Common myeloid progenitor, CD34-positive (primary cell): Measurements from ENCODE around the gene THRB.
A peak's percentile ranks its signal among the peaks of the same experiment; 100 is the strongest.

ENCODE experiments used
- CTCF ChIA-PET: fragments of 350-600 bp; sonication (Branson Sonifier 250); formaldehyde crosslinking; loops from one replicate; lab custom pipeline; 2021; ENCODE audit warnings: antibody characterized with exemption; lab: Charles Lee
- POLR2A ChIA-PET: fragments of 350-600 bp; sonication (Branson Sonifier 250); formaldehyde crosslinking; loops from one replicate; lab custom pipeline; 2021; ENCODE audit warnings: antibody characterized with exemption; lab: Charles Lee
- DNase-seq, 3 donors: peaks; one replicate each; pipeline versions ENCODE4 v3.0.0 to v3.0.0-alpha.2; 2013
- H3K27ac ChIP-seq, 2 experiments: 1 replicate in 1 of 2; 2 replicates in 1 of 2; pipeline ENCODE4 v1.7.0; 2013; ENCODE audit warnings: inconsistent platforms in 2 of 2, low read length in 2 of 2, mild to moderate bottlenecking in 2 of 2, low read depth in 1 of 2, moderate library complexity in 1 of 2; ENCODE audit not compliant: severe bottlenecking in 2 of 2, insufficient read depth in 1 of 2, poor library complexity in 1 of 2
- H3K27me3 ChIP-seq, 5 experiments: replicated peaks in 2 of 5; 1 replicate in 3 of 5; 2 replicates in 2 of 5; pipeline versions ENCODE4 v1.6.1 to v1.7.0; 2013; ENCODE audit warnings: low read length in 4 of 5, mild to moderate bottlenecking in 2 of 5, moderate library complexity in 2 of 5, inconsistent platforms in 1 of 5; ENCODE audit not compliant: insufficient read depth in 5 of 5, control insufficient read depth in 4 of 5
- H3K36me3 ChIP-seq, 4 experiments: 1 replicate in 2 of 4; 2 replicates in 2 of 4; pipeline versions ENCODE4 v1.6.1 to v1.7.0; 2013; ENCODE audit warnings: low read length in 3 of 4, control low read depth in 1 of 4, mild to moderate bottlenecking in 1 of 4; ENCODE audit not compliant: control insufficient read depth in 4 of 4, insufficient read depth in 4 of 4
- H3K4me1 ChIP-seq, 4 experiments: 1 replicate in 3 of 4; 2 replicates in 1 of 4; pipeline versions ENCODE4 v1.6.1 to v1.7.1; 2013; ENCODE audit warnings: low read length in 3 of 4, mild to moderate bottlenecking in 3 of 4, control low read depth in 1 of 4, inconsistent platforms in 1 of 4, moderate library complexity in 1 of 4; ENCODE audit not compliant: control insufficient read depth in 4 of 4, insufficient read depth in 4 of 4; ENCODE audit errors: control extremely low read depth in 1 of 4
- H3K4me3 ChIP-seq, 7 experiments: 1 replicate in 4 of 7; 2 replicates in 3 of 7; pipeline versions ENCODE4 v1.5.1 to v1.7.0; 2013; ENCODE audit warnings: mild to moderate bottlenecking in 7 of 7, low read length in 6 of 7, moderate library complexity in 6 of 7, inconsistent platforms in 2 of 7, low read depth in 2 of 7, control low read depth in 1 of 7; ENCODE audit not compliant: insufficient read depth in 4 of 7, control insufficient read depth in 1 of 7; ENCODE audit errors: extremely low read depth in 1 of 7
- H3K9me3 ChIP-seq, 5 experiments: 1 replicate in 4 of 5; 2 replicates in 1 of 5; pipeline versions ENCODE4 v1.6.1 to v1.7.1; 2013; ENCODE audit warnings: low read length in 4 of 5, mild to moderate bottlenecking in 2 of 5, inconsistent platforms in 1 of 5, low read depth in 1 of 5, moderate library complexity in 1 of 5; ENCODE audit not compliant: control insufficient read depth in 4 of 5, insufficient read depth in 2 of 5; ENCODE audit errors: control extremely low read depth in 1 of 5
- WGBS: methylation state at CpG from one replicate; pipeline ENCODE4 v1.1.5; 2013; ENCODE audit not compliant: insufficient coverage; 5-methylcytosine and 5-hydroxymethylcytosine counted together

Gene THRB

DNA sequence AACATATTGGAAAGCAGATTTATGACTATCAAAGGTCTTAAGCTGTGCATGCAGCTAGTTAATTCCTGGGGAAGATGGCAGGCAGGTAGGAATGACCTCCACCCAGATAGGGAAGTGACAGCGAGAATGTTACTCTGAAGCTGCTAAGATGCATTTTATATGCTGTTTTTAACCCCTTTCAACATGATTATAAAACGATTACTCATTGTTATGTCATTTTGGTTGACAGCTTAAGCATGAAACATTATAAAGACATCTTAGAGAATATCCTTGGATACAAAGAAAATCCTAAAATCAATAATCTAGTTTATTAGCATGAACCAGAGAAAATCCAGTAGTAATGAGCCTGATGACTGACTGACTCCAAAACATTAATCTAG, 329.1 kb downstream of the THRB start:
- no peaks in the 10 kb centered on the region for H3K4me1 ChIP-seq
- no peak for DNase-seq
- CTCF ChIA-PET = no interaction called here
- POLR2A ChIA-PET = no interaction called here
- no peak overlapping the region for H3K27ac ChIP-seq
- WGBS = no CpG with 5 or more reads among the region's 2 CpGs
- no peak overlapping the region for H3K4me3 ChIP-seq
- no peaks in the 10 kb centered on the region for H3K27me3 ChIP-seq
- H3K36me3 ChIP-seq = no peaks in the 10 kb centered on the region
- H3K9me3 ChIP-seq = no peaks in the 10 kb centered on the region

DNA sequence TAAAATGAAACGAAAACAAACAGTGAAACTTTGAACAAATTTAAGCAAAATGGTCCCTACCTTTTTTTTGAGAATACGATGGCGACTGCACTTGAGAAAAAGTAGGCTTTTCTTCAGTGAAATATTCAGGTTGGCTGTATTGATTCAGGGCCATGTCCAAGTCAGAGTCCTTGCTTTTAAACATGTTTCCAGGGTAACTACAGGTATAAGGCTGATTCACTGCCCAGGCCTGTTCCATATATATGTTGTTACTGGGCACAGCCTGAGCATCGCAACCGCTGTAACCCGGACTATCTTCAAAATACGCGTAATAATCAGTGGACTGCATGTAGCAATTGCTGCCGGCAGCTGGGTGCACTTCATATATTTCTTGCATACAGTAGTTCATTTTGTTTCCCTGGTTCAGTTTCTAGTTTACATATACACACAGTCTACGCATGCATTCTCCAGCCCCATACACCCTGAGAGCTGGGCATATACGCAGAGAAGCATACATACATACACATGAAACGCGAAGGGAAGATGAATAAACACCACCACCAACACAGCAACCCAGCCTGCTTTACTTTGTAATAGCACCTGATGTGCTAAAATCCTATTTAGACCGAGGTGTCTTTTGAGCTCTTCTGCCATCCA, 329.6 kb downstream of the THRB start:
- DNase-seq = no peak
- Histone ChIP-seq H3K27ac (no peak overlapping the region), H3K27me3 (no peaks in the 10 kb centered on the region), H3K36me3 (no peaks in the 10 kb centered on the region), H3K4me1 (no peaks in the 10 kb centered on the region), H3K4me3 (no peak overlapping the region), H3K9me3 (no peaks in the 10 kb centered on the region)
- ChIA-PET POLR2A (no interaction called here), CTCF (no interaction called here)
- WGBS = 98% methylated on average over 13 of the region's 14 CpGs

DNA sequence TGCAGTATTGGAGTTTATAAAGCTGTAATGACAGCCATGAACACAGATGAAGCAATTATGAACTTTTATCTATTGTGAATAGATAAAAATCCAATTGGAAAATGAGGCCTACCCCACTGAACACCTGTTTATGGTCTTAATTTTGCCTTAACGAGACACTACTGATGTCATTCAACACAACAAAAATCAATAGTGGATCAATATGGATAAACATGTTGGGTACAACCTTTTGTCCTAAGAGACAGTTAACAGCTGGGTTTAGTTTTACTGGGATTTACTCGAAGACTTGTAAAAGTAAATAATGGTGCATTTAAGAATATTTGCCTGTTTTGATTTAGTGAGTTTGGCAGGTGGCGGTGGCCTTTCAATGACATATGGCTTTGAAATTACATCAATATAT, 331.7 kb downstream of the THRB start:
- POLR2A ChIA-PET = no interaction called here
- Histone ChIP-seq H3K36me3 (no peaks in the 10 kb centered on the region), H3K27me3 (no peaks in the 10 kb centered on the region), H3K9me3 (no peaks in the 10 kb centered on the region), H3K4me3 (no peak overlapping the region), H3K27ac (no peak overlapping the region), H3K4me1 (peaks cover 0 to 7% (median 4%) of the 10 kb centered on the region in 4 experiments)
- DNase-seq = no peak
- WGBS = 100% methylated on average over 1 of the region's 3 CpGs
- CTCF ChIA-PET = no interaction called here

DNA sequence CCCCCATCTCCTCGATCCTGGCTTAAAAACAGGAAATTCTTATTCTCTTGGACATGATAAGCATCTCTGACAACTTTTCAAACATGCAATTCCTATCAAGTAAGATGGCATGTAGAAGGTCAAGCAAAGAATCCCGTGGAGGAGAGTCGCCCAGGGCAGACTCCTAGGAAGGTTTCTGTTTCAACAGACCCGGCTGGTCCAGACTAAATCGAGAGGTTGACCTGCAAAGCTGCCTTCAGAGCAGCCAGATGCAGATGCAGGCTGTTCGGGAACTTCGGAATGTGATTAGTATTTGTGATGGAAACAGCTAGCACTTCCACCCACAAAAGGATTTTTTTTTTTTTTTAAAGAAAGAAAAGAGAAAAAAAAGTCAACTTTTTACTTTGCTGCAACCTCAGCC, 332.8 kb downstream of the THRB start:
- ChIA-PET POLR2A (no interaction called here), CTCF (no interaction called here)
- H3K36me3 ChIP-seq = no peaks in the 10 kb centered on the region
- H3K9me3 ChIP-seq = no peaks in the 10 kb centered on the region
- no peak overlapping the region for H3K4me3 ChIP-seq
- DNase-seq = no peak
- H3K27ac ChIP-seq = no peak overlapping the region
- no peaks in the 10 kb centered on the region for H3K27me3 ChIP-seq
- 100% methylated on average over 3 of the region's 7 CpGs for WGBS
- peaks cover 0 to 7% (median 4%) of the 10 kb centered on the region in 4 experiments for H3K4me1 ChIP-seq

DNA sequence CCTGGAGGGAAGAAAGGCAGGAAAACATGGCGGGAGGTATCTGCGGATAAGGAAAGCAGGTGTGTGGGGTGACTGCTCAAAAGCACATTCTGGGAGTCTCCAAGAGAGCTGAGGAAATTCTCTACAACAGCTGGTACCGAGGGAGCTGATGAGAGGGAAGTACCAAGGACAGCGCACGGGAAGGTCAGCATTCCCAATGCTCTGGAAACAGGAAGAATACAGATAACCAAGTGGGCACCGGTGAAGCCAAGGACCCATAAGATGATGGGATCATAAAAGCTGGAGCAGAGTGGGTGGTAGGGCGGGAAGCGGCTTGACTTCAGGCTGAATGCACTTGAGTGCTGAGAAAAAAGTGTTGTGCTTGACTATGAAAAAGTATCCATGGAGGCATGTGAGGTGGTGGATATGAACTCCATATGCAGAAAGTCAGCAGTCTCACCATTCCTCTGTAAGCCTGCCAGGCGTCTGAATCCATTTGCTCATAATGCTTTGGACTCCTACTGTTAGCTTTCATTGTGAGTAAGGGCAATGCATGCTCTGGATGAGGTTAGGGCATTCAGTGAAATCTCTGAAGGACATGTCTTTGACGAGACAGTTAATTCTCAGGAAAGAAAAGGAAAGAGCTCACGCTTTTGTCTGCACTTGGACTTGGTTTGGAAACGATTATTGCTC, 334.1 kb downstream of the THRB start:
- Histone ChIP-seq H3K36me3 (no peaks in the 10 kb centered on the region), H3K9me3 (no peaks in the 10 kb centered on the region), H3K4me1 (peaks cover 0 to 7% (median 4%) of the 10 kb centered on the region in 4 experiments), H3K27ac (no peak overlapping the region), H3K4me3 (no peak overlapping the region), H3K27me3 (no peaks in the 10 kb centered on the region)
- no peak for DNase-seq
- POLR2A ChIA-PET = no interaction called here
- CTCF ChIA-PET = no interaction called here
- WGBS = 98% methylated on average over 10 of the region's 12 CpGs

DNA sequence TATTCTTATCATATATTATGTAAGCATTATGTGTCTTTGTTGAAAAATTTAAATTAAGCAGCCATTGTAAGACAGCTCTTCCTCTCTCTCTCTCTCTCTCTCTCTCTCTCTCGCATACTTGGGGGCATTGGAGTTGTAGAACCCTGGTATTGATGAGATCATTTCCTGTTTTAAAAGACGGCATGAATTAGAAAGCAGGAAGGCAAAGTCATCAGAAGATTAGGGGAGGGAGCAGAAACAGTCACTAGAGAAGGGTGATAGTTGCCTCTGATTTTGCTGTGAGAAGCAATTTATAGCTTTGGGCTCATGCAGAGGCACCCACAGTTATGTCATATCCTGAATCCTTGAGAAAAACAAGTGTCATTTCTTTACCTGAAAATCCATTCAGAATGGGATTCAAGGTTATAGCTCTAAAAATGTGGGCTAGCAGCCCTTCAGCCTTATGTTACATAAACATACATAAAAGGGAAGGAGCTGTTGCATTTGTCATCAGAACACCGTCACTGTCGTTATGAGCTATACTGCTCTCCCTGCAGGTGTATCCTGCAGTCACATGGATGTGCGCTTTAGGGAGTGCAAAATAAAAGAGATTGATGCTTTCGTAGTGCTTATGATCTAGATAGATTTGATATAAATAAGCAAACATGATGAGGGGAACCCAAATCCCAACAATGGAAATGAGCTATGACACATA, 335.7 kb downstream of the THRB start:
- WGBS = 61% methylated on average over 5 of the region's 6 CpGs
- H3K27me3 ChIP-seq = peaks cover 0 to 3% (median 2%) of the 10 kb centered on the region in 5 experiments
- peak; percentile 16 to 77 (median 56) for DNase-seq
- no peaks in the 10 kb centered on the region for H3K36me3 ChIP-seq
- no peaks in the 10 kb centered on the region for H3K9me3 ChIP-seq
- no peak overlapping the region for H3K4me3 ChIP-seq
- no peak overlapping the region for H3K27ac ChIP-seq
- ChIA-PET CTCF (interaction anchor here (1.0 kb wide), 1 partner anchor 9 kb away, joined by 4 read pairs; no protein-coding TSS in a partner anchor), POLR2A (no interaction called here)
- H3K4me1 ChIP-seq = peaks cover 0 to 7% (median 4%) of the 10 kb centered on the region in 4 experiments

DNA sequence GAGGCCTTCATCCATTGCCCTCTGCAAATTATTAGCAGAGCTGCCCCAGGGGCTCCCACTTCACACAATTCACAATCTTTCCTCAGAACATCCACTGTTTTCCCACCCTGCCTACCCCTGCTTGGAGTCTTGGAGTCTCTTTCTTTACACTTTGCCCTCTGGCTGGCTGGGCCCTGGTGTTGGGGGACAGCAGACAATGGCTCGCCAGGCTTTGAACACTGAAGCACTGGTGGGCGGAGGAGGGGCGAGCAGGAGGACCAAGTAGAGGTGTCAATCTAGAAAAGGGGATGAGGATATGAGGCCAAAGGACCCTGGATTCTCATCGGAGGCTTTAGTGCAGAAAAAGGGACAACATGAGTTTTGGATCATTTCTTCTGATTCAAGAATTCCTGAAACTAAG, 337.5 kb downstream of the THRB start:
- H3K9me3 ChIP-seq = no peaks in the 10 kb centered on the region
- H3K27ac ChIP-seq = no peak overlapping the region
- peaks cover 0 to 3% (median 2%) of the 10 kb centered on the region in 5 experiments for H3K27me3 ChIP-seq
- DNase-seq = no peak
- ChIA-PET CTCF (interaction anchor here (0.9 kb wide), 1 partner anchor 29 kb away, joined by 3 read pairs; no protein-coding TSS in a partner anchor), POLR2A (no interaction called here)
- peaks cover 0 to 10% (median 4%) of the 10 kb centered on the region in 4 experiments for H3K4me1 ChIP-seq
- no peaks in the 10 kb centered on the region for H3K36me3 ChIP-seq
- WGBS = 100% methylated on average over 2 of the region's 4 CpGs
- H3K4me3 ChIP-seq = no peak overlapping the region
